Measurements from ENCODE around the gene DIP2A. TPM values are rescaled to one million over a fixed set of nuclear protein-coding genes. Genes with fewer than 3 reads are reported as not detected.

DIP2A gene
- total and polyA plus RNA-seq, 11 donors = 13.4 to 31.9 (median 22.6) TPM

DNA sequence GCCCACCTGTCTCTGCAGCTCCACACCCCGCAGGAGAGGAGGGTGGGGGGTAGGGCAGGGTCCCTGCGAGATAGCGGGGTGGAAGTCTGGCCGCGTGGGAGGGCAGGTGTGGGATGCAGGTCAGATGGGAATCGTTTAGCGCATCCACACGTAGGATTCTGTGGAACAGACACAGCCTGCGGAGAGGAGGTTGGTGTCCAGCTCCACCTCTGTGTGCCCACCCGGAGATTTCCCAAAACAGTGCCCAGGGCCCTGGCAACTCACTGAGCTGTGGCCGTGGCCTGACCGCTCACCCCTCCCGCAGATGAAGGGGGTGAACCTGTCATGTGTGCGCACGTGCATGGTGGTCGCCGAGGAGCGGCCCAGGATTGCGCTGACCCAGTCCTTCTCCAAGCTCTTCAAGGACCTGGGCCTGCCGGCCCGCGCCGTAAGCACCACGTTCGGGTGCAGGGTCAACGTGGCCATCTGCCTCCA, 99.3 kb downstream of the DIP2A start:
- intact Hi-C loops (cut with DNase I) = no loop called here
- Histone ChIP-seq H3K27me3 (no peaks in the 10 kb centered on the region), H3K36me3 (peaks cover 0 to 99% (median 87%) of the 10 kb centered on the region in 9 donors), H3K4me3 (no peak overlapping the region), H3K4me1 (peaks cover 3 to 32% (median 15%) of the 10 kb centered on the region in 12 donors), H3K27ac (peak overlapping the region in 1 of 12 donors; percentile 86), H3K9me3 (no peaks in the 10 kb centered on the region)
- DNase-seq (no peak), ATAC-seq (no peak)
- 94 to 98% (median 96%) methylated on average over 13 to 26 of the region's 26 CpGs for WGBS, 4 donors
- no peak for TF ChIP-seq POLR2A (IDR thresholded peaks at IDR 0.05)
- TF ChIP-seq, protein P1, sequence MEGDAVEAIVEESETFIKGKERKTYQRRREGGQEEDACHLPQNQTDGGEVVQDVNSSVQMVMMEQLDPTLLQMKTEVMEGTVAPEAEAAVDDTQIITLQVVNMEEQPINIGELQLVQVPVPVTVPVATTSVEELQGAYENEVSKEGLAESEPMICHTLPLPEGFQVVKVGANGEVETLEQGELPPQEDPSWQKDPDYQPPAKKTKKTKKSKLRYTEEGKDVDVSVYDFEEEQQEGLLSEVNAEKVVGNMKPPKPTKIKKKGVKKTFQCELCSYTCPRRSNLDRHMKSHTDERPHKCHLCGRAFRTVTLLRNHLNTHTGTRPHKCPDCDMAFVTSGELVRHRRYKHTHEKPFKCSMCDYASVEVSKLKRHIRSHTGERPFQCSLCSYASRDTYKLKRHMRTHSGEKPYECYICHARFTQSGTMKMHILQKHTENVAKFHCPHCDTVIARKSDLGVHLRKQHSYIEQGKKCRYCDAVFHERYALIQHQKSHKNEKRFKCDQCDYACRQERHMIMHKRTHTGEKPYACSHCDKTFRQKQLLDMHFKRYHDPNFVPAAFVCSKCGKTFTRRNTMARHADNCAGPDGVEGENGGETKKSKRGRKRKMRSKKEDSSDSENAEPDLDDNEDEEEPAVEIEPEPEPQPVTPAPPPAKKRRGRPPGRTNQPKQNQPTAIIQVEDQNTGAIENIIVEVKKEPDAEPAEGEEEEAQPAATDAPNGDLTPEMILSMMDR (IDR thresholded peaks at IDR 0.05) = no peak

DNA sequence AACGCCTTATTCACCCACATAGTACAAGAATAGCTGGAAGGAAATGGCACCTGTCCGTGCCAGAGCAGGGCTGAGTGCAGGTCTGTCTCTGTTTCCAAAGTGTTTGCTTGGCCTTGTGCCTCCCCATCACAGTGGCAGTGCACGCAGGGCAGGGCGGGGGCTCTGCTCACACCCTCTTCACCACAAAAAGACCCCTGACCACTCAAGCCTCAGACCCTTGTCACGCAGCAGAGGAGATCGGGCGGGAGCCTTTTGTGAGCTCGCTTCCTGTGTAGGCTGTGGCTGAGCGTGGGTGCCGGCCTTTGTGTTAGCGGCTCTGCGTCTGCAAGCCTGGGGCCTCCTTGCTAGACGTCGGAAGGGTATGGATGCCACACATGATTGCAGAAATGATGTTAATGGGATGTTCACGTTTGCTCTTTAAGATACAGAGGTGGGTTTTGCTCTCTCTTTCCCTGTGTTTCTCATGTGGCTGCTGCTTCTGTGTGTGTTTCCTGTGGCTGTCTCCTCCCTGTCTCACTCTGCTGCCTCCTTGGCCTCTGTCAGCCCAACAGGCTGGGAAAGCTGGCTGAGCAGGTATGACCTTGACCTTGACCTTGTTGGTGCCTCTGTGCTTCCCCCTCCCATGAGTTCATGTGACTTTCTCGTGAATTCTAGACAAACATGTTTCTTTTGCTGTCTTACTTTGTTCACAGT, 100.7 kb downstream of the DIP2A start:
- intact Hi-C loops (cut with DNase I) = no loop called here
- H3K36me3 ChIP-seq = peaks cover 0 to 99% (median 87%) of the 10 kb centered on the region in 9 donors
- peaks cover 3 to 32% (median 15%) of the 10 kb centered on the region in 12 donors for H3K4me1 ChIP-seq
- peak overlapping the region in 11 of 12 donors; percentile 15 to 86 (median 59) for H3K27ac ChIP-seq
- peak in 1 of 5 donors; percentile 31 for DNase-seq
- H3K9me3 ChIP-seq = no peaks in the 10 kb centered on the region
- peak overlapping the region in 2 of 12 donors; percentile 4 to 10 for H3K4me3 ChIP-seq
- H3K27me3 ChIP-seq = no peaks in the 10 kb centered on the region
- 42 to 65% (median 50%) methylated on average over 16 of the region's 16 CpGs for WGBS, 4 donors
- TF ChIP-seq, protein P1 (IDR thresholded peaks at IDR 0.05) = no peak
- no peak for TF ChIP-seq POLR2A (IDR thresholded peaks at IDR 0.05)
- ATAC-seq = peak in 1 of 4 donors; percentile 27

DNA sequence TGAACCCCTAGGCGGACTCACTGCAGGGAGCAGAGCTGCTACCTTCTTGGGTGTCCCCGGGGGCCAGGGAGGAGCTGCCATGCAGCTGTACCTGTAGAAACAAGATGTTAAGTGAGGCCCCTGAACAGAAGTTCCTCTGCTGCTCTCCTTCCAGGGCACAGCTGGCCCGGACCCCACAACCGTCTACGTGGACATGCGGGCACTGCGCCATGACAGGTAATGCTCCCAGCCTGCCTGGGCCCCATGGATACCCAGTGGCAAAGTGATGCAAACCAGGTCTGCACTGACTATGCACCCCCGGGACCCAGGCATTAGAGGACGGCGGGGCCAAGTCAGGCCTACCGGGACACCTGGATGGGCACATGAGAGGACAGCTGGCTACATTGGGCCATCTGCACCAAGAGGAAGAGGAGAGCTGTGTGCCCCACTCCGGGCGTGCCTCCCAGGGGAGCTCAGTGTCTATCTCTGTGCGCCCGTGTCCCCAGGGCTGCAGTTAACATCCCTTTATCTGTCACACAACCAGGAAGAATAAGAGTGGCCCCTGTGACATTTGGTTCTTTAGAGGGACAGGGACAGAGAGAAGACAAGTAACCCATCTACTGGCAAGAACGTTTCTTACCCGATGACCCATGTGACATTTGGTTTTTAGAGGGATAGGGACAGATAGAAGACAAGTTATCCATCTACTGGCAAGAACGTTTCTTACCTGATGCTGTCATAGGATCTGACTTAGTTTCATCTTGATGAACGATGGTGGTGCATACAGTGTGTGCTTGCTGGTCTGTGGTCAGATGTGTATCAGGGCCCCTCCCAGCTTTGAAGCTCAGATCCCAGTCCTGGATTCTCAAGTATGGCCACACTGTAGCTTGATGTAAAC, 102.1 kb downstream of the DIP2A start:
- H3K27me3 ChIP-seq = no peaks in the 10 kb centered on the region
- DNase-seq = peak in 1 of 5 donors; percentile 25
- TF ChIP-seq, protein P1 (IDR thresholded peaks at IDR 0.05) = no peak
- no peak for TF ChIP-seq POLR2A (IDR thresholded peaks at IDR 0.05)
- intact Hi-C loops (cut with DNase I) = no loop called here
- H3K4me3 ChIP-seq = no peak overlapping the region
- H3K27ac ChIP-seq = peak overlapping the region in 1 of 12 donors; percentile 86
- WGBS, 4 donors = 88 to 92% (median 90%) methylated on average over 15 to 19 of the region's 19 CpGs
- no peak for ATAC-seq
- peaks cover 3 to 23% (median 13%) of the 10 kb centered on the region in 12 donors for H3K4me1 ChIP-seq
- no peaks in the 10 kb centered on the region for H3K9me3 ChIP-seq
- peaks cover 0 to 99% (median 89%) of the 10 kb centered on the region in 9 donors for H3K36me3 ChIP-seq
